GM18907 (cell line): ENCODE data around the gene IRF1.
"Not testable (repeated sequence)": the region's sequence is repeated elsewhere in the genome, so short reads cannot be mapped to it uniquely, and the experiment has no call there.

ENCODE experiments used
- ATAC-seq: cut with Tn5 transposase; IDR thresholded peaks from one replicate; pipeline ENCODE4 v1.9.1; 2021; ENCODE audit warnings: mild to moderate bottlenecking, moderate library complexity; ENCODE audit not compliant: unreplicated experiment

The IRF1 gene

GRCh38 chr5:132490484-132491367 lies at the start of gene IRF1:
Gene IRF1, minus strand, starts transcription at chr5:132490773. Its CDS starts 1,295 bp downstream, at chr5:132489478.
- peak; percentile 83 for ATAC-seq

GRCh38 chr5:132540149-132540548 lies 49.6 kb upstream of the IRF1 start:
- ATAC-seq = no peak

GRCh38 chr5:132539716-132540115 lies 49.1 kb upstream of the IRF1 start:
- no peak for ATAC-seq

GRCh38 chr5:132530946-132531345 lies 40.4 kb upstream of the IRF1 start:
- ATAC-seq = no peak

- no peak for ATAC-seq
These were observed 38.5 kb upstream of the IRF1 start for GRCh38 chr5:132528866-132529634.

- ATAC-seq = no peak
These were observed 37.4 kb upstream of the IRF1 start for GRCh38 chr5:132528021-132528420.

GRCh38 chr5:132526974-132527564 lies 36.5 kb upstream of the IRF1 start:
- ATAC-seq = no peak

GRCh38 chr5:132526290-132526973 lies 35.9 kb upstream of the IRF1 start:
- peak; percentile 45 for ATAC-seq

- ATAC-seq = peak; percentile 70
These were observed 34.7 kb upstream of the IRF1 start for GRCh38 chr5:132525299-132525724.

GRCh38 chr5:132524877-132525276 lies 34.3 kb upstream of the IRF1 start:
- ATAC-seq = not testable (repeated sequence)

- not testable (repeated sequence) for ATAC-seq
These were observed 31.5 kb upstream of the IRF1 start for GRCh38 chr5:132522067-132522466.

- not testable (repeated sequence) for ATAC-seq
These were observed 23.2 kb upstream of the IRF1 start for GRCh38 chr5:132513618-132514336.

- ATAC-seq = no peak
These were observed 19.5 kb upstream of the IRF1 start for GRCh38 chr5:132510076-132510475.

- no peak for ATAC-seq
These were observed 15.6 kb upstream of the IRF1 start for GRCh38 chr5:132506094-132506692.

GRCh38 chr5:132505641-132506040 lies 15.1 kb upstream of the IRF1 start:
- ATAC-seq = no peak

- no peak for ATAC-seq
These were observed 14.2 kb upstream of the IRF1 start for GRCh38 chr5:132504746-132505145.

- ATAC-seq = no peak
These were observed 12.7 kb upstream of the IRF1 start for GRCh38 chr5:132503244-132503643.

GRCh38 chr5:132501961-132502931 lies 11.7 kb upstream of the IRF1 start:
- no peak for ATAC-seq

- no peak for ATAC-seq
These were observed 11.0 kb upstream of the IRF1 start for GRCh38 chr5:132501629-132501956.
